Measurements from ENCODE around the gene TUFM.
"Not testable (repeated sequence)": the region's sequence is repeated elsewhere in the genome, so short reads cannot be mapped to it uniquely, and the experiment has no call there.

Gene TUFM

DNA sequence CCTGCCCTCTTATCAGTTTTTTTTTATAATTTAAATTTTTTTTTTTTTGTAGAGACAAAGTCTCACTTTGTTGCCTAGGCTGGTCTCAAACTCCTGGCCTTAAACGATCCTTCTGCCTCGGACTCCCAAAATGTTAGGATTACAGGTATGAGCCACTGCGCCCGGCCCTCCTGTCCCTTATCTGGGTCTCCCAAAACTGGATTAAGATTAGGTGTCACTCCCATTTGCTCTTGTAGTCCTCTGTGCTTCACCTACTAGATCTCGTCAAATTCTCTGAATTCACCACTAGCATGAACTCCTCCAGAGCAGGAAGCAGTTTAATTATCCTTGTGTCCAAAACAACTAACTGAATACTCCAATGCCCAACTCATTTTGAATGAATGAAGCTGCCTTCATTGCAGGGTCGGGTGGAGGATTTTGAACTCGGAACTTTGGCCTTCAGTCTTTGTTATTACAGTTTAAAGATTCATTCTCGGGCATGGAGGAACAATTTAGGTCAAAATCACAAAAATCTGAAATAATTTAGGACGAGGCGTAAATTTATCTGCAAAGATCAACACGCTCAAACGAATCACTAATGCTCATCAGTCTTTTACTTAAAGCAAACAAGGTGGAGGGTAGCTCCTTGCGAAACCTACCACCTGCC lies 24.2 kb downstream of the TUFM start:
- no peaks in the 10 kb centered on the region for H3K27me3 ChIP-seq (replicated peaks; ENCODE audit: control insufficient read depth, insufficient read depth, low read length)
- H3K9ac ChIP-seq (ENCODE audit: low read length): peak overlapping the region; percentile 100
- DNase-seq (ENCODE audit: low read depth): peak; percentile 14
- no peaks in the 10 kb centered on the region for H3K9me3 ChIP-seq (ENCODE audit: control insufficient read depth, low read length)
- peaks cover 31% of the 10 kb centered on the region for H3K4me1 ChIP-seq (ENCODE audit: control insufficient read depth, insufficient read depth, low read length)
- H3K4me3 ChIP-seq (ENCODE audit: low read length): peak overlapping the region; percentile 99
- peaks cover 19% of the 10 kb centered on the region for H3K36me3 ChIP-seq (ENCODE audit: control insufficient read depth, insufficient read depth, low read length, severe bottlenecking)

DNA sequence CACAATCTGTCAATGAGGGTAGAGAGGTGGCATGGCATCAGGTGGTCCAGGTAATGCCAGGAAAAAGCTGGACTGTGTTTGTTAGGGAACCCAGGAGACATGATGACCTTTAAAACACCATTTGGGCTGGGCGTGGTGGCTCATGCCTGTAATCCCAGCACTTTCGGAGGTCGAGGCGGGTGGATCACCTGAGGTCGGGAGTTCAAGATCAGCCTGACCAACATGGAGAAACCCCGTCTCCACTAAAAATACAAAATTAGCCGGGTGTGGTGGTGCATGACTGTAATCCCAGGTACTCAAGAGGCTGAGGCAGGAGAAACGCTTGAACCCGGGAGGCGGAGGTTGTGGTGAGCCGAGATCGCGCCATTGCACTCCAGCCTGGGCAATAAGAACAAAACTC lies 25.6 kb downstream of the TUFM start:
- not testable (repeated sequence) for H3K4me3 ChIP-seq (ENCODE audit: low read length); H3K9me3 ChIP-seq (ENCODE audit: control insufficient read depth, low read length); DNase-seq (ENCODE audit: low read depth); H3K27me3 ChIP-seq (replicated peaks; ENCODE audit: control insufficient read depth, insufficient read depth, low read length); H3K36me3 ChIP-seq (ENCODE audit: control insufficient read depth, insufficient read depth, low read length, severe bottlenecking); H3K9ac ChIP-seq (ENCODE audit: low read length)
- H3K4me1 ChIP-seq (ENCODE audit: control insufficient read depth, insufficient read depth, low read length): peaks cover 17% of the 10 kb centered on the region

DNA sequence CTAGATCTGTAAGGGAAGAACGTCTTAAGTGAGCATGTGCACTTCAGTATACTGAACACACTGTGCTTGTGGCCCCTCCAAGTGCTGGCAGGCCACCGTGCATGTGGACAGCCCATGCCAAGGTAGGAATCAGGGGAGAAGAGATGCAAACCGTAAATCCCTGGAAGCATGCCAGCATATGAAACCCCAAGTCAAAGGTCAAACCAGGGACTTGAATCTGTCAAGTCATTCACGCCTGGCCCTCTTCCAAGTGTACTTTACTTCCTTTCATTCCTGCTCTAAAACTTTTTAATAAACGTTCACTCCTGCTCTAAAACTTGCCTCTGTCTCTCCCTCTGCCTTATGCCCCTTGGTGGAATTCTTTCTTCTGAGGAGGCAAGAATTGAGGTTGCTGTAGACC lies 26.1 kb downstream of the TUFM start:
- Histone ChIP-seq H3K36me3 (ENCODE audit: control insufficient read depth, insufficient read depth, low read length, severe bottlenecking) (no peaks in the 10 kb centered on the region), H3K9ac (ENCODE audit: low read length) (no peak overlapping the region), H3K9me3 (ENCODE audit: control insufficient read depth, low read length) (no peaks in the 10 kb centered on the region), H3K4me1 (ENCODE audit: control insufficient read depth, insufficient read depth, low read length) (peaks cover 12% of the 10 kb centered on the region), H3K27me3 (replicated peaks; ENCODE audit: control insufficient read depth, insufficient read depth, low read length) (no peaks in the 10 kb centered on the region), H3K4me3 (ENCODE audit: low read length) (no peak overlapping the region)
- no peak for DNase-seq (ENCODE audit: low read depth)

- H3K4me1 ChIP-seq (ENCODE audit: control insufficient read depth, insufficient read depth, low read length); H3K4me3 ChIP-seq (ENCODE audit: low read length); DNase-seq (ENCODE audit: low read depth); H3K36me3 ChIP-seq (ENCODE audit: control insufficient read depth, insufficient read depth, low read length, severe bottlenecking); H3K9me3 ChIP-seq (ENCODE audit: control insufficient read depth, low read length); H3K9ac ChIP-seq (ENCODE audit: low read length); H3K27me3 ChIP-seq (replicated peaks; ENCODE audit: control insufficient read depth, insufficient read depth, low read length): not testable (repeated sequence)
These were observed 38.6 kb downstream of the TUFM start for GRCh38 chr16:28807445-28808120.

GRCh38 chr16:28802235-28803019 lies 43.7 kb downstream of the TUFM start:
- not testable (repeated sequence) for H3K27me3 ChIP-seq (replicated peaks; ENCODE audit: control insufficient read depth, insufficient read depth, low read length); H3K9me3 ChIP-seq (ENCODE audit: control insufficient read depth, low read length)
- peak; percentile 92 for DNase-seq (ENCODE audit: low read depth)

More at GRCh38 chr16:28802235-28803019, 43.7 kb downstream of the TUFM start:
- H3K4me3 ChIP-seq (ENCODE audit: low read length); H3K4me1 ChIP-seq (ENCODE audit: control insufficient read depth, insufficient read depth, low read length); H3K36me3 ChIP-seq (ENCODE audit: control insufficient read depth, insufficient read depth, low read length, severe bottlenecking); H3K9ac ChIP-seq (ENCODE audit: low read length): not testable (repeated sequence)

Measured in adipocyte (in vitro differentiated cells).